HG03064 (cell line): ENCODE data around the gene LDAH.

Experiments
- ATAC-seq: cut with Tn5 transposase; IDR thresholded peaks from one replicate; pipeline ENCODE4 v1.9.1; 2021; ENCODE audit warnings: low read depth; ENCODE audit not compliant: unreplicated experiment

Gene LDAH

DNA sequence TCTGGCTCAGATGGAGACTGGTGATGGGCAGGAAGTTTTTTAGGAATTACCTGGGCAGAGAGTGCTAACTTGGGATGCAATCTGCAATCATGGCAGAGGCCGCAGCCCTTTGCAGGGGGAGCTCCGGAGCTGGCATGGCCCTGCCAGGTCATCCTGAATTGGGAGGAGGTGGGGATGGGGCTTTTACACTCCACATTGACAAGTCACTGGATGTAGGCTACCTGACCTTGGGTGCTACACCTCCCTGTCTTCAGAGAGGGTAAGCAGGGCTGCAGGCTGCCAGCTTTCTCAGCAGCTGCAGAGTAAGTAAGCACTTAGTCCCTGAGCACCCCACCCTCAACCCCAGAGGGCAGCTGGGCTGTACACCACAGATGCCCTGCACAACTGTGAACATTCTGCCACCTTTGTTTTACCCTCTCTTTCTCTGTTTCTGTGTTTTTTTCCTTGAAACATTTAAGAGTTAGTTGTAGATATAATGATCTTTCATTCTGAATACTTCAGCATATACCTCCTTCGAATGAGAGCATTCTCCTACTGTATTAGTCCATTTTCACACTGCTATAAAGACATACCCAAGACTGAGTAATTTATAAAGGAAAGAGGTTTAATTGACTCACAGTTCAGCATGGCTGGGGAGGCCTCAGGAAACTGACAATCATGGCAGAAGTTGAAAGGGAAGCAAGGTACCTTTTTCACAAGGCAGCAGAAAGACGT lies 165.2 kb downstream of the LDAH start:
- no peak for ATAC-seq

DNA sequence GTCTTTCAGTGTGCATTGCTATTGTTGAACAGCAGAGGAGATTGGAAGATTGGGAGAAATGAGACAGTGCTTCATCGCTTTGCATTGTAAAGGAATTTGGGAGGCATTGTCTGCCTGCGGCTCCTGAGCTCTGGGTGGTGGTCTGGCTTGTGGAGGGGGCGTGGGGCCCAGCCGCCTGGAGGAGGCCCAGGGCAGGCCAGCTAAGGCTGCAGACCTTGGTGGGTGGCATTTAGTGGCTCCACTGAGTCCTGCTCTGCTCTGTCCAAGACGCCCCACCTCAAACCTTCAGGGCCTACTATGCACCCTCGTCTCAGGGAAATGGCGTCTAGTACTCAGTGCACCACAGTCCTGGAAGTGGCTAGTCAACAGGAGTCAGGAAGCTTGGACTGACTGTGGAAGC lies 166.3 kb downstream of the LDAH start:
- ATAC-seq, result no peak

DNA sequence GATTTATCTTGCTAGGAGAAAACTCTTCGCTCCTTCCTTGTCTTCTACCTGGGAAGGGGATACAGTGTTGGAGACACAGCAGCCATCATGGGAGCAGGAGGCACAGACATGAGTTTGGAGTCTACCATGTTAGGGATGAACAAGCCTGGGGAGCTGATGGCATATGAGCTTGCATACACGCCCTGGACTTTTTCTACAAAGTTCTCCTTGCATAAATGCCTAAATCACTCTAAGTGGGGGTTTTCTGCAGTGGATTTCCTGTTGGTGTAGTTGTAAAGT lies 168.4 kb downstream of the LDAH start:
- ATAC-seq, result no peak

DNA sequence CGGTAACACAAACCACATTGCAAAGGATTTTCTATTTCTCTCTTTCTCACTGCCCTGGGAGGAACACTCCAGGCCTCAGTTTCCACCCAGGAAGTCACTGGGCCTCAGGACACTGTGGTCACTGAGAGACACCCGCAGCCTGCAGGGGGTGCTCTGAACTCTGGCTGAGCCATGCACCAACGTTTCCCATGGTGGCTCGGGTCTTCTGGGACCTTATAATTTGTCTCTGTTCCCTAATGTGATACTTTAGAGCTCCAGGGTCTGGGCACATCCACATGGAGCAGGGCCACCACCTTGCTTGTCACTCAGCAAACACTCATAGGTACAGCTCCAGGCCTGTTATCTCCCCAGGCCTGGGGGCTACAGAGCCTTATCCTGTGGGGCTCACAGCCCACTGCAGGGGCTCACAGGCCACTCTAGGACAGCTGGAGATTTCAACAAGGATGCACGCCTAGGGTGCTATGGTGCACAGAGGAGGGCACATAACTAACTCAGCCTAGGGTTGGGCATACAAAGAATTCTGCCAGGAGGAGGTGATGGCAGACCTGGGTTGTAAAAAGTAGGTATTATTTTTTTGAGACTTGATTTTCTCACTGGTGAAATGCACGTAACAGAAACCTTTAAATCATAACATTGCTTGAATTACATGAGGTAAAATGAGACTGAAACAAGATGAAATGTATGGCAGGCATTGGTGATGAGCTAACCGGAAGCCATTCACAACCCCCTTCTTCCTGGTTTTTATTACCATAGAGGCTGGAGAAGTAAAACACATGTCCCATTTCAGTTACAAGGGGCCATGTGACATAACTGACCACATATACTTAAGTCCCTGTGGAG lies 169.0 kb downstream of the LDAH start:
- no peak for ATAC-seq

DNA sequence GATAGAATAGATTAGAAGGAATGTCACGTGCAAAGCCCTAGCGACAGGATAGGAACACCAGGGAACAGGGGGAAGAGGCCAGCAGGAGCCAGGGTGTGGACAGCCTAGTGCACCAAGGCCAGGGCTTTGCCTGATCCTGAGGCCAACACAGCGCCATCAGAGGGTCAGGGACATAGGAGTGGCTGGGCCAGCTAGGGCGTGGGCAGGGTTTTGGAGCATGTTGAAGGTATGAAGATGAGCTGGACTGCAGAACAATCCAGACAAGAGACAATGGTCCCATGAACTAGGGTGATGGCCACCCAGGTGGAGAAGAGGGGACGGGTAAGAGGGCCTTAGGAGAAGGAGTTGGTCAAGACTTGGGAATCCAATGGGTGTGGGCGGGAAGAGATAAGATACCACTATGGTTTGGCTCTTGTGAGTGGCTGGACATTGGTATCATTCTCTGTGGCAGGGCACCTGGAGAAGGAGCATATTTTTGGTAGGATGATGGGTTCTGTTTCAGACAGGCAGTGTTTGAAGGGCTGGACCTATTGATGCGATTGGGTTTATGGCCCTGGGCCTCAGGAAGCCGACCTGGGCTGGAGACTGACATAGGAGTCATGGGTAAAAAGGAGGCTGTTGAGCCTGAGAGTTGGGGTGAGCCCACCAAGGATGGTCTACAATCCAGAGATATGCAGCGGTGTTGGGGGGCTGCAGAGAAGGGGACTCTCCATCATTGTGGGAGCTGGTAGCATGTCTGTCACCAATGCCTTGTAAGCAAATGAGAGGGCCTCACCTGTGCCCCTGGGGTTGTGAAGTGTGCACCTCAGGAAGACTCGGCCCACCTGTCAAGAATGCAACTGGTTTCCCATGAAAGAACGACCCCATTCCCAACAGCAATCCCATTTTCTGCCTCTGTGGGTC lies 170.0 kb downstream of the LDAH start:
- no peak for ATAC-seq

DNA sequence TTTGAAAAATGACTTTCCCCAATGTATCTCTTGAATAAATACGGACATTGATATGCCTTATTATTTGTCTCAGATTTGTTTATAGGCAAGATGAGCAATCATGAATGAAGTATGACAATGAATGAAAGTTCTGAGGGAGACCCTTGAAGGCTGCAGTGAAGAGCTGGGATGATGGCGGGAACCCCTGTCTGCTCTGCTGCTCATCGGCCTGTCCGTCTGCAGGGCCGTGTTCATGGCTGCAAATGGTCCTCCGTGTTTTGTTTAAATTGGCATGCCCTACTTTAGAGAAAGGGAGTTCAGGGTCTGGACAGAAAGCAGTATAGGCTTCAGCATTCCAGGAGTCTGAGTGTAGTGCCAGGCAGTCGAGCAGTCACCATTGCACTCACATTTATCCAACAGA lies 170.8 kb downstream of the LDAH start:
- no peak for ATAC-seq

DNA sequence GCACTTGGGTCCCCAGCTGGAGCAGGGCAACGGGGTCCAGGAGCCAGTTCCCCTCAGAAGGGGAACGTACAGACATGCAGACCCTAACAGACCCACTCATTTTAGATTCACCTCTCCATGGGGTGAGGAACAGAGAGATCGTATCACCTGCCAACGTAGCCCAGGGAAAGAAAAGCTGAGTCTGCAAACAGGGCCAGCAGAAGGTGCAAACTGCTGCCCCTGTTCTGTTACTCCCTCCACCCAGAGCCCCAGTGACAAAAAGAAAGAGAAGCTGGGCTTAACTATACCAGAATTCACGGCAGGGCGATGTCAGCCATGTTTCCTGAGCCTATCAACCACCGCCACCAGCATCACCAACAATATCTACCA lies 171.2 kb downstream of the LDAH start:
- ATAC-seq, result no peak

DNA sequence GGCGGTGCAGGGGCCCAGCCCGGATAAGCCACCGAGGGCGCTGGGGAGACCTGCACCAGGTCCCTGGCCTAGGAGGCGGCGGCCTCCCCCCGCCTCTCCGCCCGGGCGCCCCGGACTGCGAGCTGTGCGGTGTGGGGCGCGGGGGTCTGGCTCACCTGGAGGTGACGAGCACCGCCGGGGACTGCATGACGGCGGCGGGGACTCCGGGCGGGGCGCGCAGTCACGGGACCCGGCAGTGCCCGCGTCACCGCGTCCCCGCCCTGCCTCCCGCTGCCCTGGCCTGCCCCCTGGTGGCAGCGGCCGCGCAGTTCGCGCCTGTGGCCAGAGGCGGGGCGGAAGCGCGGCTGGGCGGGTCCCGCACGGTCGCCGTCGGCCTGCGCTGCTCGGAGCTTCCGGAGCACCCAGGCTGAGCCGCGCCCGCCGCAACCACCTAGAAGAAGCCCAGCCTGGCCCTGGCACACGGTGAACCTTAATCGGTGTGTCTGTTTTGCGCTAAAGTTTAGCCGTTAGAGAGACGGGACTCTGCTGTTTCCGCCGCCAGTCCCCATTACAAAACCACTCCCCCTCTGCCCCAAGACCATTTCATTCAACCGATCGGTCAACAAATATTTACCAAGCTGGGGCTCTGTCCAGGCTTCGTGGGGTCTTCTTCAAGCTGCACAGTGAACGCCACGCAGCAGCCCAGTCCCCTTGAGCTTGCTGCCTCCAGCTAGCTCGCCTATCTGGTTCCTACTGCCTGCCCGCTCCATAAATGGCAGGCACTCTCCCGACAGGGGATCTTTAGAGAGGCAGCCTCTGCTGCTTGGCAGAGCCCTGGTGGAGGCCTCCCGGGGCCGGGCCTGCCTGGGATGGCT lies 171.8 kb downstream of the LDAH start, which contains the start of gene HS1BP3:
Gene HS1BP3, minus strand, starts transcription at position 222 of the 854 bp plus-strand sequence. Its CDS starts 35 bp downstream, at position 187.
- peak; percentile 98 for ATAC-seq

DNA sequence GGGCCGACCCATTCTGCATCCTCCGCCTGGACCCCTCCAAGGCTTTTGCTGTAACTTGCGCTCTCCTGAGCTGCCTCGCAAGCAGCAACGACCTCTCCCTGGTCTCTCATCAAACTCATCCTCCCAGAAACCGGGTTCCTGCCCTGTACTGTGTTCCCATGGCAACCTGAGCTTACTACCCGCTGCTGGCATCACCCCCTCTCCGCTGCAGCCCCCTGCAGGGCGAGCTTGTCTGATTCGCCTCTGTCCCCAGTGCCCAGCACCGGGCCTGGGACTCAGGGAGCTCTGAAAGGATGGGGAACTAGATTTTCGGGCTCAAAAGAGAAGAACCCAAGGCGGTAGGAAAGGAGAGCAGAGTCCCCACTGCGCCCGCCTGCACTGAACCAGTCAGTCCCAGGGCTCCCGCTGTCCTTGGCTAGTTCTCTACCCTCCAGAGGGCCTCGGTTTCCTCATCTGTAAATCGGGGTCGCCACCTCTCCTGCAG lies 172.5 kb downstream of the LDAH start:
- peak; percentile 12 for ATAC-seq

DNA sequence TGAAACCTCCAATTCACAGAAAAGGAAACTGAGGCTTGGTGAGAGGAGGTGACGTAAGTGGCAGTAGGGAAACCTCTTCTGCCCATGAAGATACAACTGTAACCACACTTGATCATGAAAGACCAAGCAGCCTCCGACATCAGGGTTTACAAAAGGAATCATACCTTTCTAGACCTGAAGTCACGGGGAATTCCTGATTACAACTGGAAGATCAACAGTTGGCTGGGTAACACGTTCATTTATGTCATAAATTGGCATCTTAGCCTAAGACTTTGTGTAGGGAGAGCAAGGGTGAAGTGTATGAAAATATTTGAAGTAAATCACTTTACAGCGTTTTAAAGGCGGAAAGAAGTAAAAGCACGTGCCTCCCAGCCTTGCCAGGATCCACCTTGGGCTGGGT lies 172.9 kb downstream of the LDAH start:
- no peak for ATAC-seq

DNA sequence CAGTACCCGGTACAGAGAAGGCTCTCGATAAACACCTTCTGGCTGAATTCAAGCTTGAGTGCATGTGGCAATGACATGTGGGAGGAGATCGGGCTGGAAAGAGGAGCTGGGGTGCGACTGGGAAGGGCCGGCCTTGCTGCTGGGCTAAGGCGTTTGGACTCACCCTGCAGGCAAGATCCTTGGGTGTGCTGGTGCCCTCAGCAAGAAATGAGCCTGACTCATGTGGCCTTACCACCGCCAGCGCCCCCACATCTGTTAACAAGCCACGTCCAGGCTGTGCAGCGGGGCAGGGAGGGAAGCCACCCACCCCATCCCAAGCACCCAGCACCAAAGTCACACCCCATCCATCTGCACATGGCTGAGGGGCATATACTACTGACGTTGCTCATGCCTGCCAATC lies 173.3 kb downstream of the LDAH start:
- ATAC-seq, result no peak

DNA sequence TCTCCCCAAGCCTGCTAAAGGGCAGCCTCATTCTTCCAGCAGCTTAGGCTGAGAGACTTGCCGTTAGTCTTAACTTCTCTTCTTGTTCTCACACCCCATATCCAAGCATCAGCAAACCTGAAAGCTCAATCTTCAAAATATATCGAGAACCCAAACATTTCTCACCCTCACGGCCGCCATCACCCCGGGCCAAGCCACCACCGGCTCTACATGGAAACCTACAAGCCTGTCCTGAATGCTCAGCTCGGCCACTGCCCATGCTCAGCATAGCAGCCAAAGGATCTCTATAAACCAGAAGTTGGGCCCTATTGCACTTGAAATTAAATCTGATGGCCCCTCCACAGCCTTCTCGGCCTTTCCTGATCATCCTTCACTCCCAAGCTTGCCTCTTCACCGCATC lies 174.1 kb downstream of the LDAH start:
- ATAC-seq, result no peak

DNA sequence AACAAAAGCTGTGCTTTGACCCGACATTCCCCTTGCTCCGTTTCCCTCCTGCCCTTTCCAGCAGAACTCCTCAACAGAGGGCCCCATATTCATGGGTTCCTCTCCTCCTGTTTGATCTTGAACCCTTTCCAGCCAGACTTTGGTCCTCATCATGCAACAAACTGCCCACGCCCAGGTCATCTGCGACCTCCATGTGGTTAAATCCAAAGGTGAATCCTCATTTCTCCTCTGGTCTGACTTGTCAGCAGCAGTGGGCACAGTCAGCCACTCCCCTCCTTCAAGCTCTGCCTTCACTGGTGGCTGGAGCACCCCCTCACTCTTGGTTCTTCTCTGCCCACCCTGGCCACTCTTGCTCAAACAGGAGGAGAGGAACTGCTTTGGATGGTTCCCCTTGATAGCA lies 174.7 kb downstream of the LDAH start:
- no peak for ATAC-seq

DNA sequence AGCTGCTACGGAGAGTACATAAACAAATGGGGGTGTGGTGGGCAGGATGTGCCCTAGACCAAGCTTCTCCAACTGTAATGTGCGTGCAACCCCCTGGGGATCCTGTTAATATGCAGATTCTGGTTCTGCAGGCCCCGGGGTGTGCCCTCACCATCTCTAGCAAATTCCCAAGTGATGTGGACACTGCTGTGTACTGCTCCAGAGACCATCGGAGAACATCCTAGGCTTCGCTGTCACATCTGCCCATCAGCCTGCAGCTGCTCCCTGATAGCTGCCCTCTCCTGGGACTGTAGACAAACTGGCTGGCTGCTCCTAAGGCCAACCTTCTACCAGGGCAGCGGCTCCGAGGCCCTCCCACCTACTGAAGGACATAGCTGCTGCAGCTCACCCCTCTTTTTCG lies 175.2 kb downstream of the LDAH start:
- no peak for ATAC-seq

DNA sequence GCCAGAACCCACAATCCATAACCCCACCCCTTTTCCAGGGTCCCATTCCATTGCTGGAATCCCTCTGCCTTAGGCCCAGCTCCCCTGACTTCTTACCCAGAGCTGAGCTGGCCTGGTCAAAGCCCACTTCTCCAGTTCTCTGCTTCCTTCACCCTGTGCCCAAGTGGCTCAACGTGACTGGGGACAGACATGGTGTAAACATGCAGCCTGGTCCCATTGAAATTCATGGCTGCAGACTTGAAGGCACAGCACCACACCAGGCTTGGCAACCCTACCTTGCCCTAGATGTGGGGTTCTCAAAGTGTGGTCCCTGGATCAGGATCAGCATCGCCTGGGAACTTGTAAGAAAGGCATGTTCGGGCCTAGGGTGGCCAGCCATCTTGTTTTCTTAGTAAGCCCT lies 175.7 kb downstream of the LDAH start:
- no peak for ATAC-seq

DNA sequence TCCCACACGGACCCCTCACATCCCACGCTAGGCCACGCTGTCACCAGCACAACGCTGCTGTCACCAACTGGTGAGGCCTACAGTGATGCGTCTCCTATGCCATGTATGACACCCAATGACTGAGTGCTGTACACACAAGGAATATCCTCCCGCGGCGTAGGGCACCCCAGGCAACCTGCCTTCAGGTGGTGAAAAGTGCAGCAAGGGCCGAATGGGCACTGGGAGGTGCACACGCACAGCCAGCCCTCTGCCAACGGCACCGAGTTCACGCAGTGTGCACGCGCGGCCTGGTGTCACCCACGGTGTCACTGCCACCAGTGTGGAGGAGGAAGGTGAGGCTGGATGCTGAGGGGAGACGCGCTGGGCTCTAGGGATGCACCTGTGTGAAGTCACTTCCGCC lies 176.5 kb downstream of the LDAH start:
- no peak for ATAC-seq

DNA sequence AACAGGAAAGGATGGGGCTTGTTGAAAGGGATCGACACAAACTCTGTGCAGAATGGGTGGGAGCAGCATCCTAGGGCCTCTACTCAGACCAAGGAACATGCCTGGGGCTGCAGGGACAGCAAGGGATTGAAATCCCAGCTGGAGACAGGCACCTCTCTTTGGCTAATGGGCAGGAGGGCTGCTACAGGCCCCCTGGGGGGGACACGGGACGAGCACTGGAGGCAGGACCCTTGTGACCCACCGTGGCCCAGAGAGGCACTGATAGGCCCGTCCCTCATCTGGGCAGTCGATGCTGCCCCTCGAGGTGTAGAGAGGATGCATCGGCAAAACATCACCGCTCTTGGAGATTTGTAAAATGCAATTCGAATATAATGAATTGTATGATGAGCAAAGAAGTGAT lies 177.1 kb downstream of the LDAH start:
- ATAC-seq, result no peak

DNA sequence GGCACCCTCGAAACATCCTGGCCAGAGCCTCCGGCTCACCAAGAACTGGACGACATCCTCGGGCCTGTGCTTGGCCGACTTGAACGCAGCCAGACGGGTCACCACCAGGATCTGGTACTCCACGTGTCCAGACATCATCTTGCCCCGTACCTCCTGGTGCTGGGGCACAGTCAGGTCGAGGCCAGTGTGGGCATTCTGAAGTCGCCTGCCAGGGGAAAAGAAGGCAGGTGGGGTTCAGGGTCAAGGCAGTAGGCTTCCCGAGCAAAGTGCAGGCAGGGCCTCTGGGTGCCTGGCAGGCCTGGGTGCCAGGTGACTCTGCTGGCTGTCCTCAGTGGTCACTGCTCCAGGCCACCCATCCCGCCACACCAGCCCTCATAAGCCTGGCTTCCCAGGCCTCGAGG lies 177.6 kb downstream of the LDAH start:
- ATAC-seq, result no peak

DNA sequence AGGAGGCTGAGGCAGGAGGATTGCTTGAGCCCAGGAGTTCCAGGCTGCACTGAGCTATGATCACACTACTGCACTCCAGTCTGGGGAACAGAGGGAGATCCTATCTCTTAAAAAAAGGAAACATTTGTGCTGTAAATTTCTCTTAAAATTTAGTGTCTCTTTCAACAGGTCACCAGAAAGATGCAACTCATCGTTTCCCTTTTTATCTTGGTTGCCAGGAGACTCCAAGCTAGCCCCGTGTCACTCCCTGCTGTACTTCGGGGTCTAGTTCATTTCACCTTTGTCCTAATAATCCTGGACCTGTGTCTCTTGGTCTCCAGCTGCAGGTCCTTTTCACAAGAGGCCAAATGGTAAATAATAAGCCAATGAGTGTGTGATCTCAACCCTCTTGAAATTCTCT lies 179.1 kb downstream of the LDAH start:
- no peak for ATAC-seq

DNA sequence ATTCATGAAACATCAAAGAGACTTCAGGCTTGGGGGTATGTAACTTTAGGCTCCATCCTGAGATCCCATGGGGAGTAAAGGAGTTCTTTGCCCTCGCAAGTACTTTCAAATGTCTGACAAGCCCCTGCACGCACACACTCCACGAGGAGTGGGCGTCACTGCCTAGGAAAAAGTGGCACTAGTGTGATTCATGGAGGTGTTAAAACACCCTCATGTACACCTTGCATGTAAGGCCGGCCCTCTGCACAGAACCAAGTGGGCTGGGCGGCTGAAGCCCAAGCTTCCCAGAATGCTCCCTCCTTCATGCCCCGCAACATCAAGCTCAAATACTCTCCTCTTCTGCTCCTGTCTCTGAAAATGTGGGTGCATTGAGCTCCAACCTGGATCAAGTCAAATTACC lies 179.8 kb downstream of the LDAH start:
- no peak for ATAC-seq
